Activated CD8-positive, alpha-beta memory T cell treated with anti-CD3 and anti-CD28 coated beads, Interleukin-2, amount 10 ng/mL, durations not matched to agents 7 days and 5 days (primary cell): ENCODE results near the gene PPFIA2. TPM values are rescaled to one million over a fixed set of nuclear protein-coding genes. Genes with fewer than 3 reads are reported as not detected.

ENCODE experiments used
- ATAC-seq: fragments of 150-1000 bp; cut with Tn5 transposase; one replicate; pipeline ENCODE4 v1.10.0; 2021; ENCODE audit warnings: moderate library complexity
- CTCF ChIA-PET: fragments of 350-600 bp; sonication (Branson Sonifier 250); formaldehyde crosslinking; loops from one replicate; lab custom pipeline; 2021; ENCODE audit warnings: antibody characterized with exemption; lab: Charles Lee
- DNase-seq: peaks from one replicate; pipeline ENCODE4 v3.0.0-alpha.2; 2020
- H3K27ac Mint-ChIP-seq: one replicate; pipeline ENCODE4 v1.8.0; 2021; ENCODE audit warnings: mild to moderate bottlenecking, mixed read lengths
- H3K27me3 Mint-ChIP-seq: one replicate; pipeline ENCODE4 v1.8.0; 2021; ENCODE audit warnings: mixed read lengths
- H3K36me3 Mint-ChIP-seq: one replicate; pipeline ENCODE4 v1.8.0; 2021; ENCODE audit warnings: mild to moderate bottlenecking, mixed read lengths
- H3K4me1 Mint-ChIP-seq: one replicate; pipeline ENCODE4 v1.8.0; 2021; ENCODE audit warnings: mixed read lengths
- H3K4me3 Mint-ChIP-seq: one replicate; pipeline ENCODE4 v1.8.0; 2021; ENCODE audit warnings: mild to moderate bottlenecking, moderate library complexity, mixed read lengths
- H3K9me3 Mint-ChIP-seq: one replicate; pipeline ENCODE4 v1.8.0; 2022; ENCODE audit warnings: low read depth, mixed read lengths
- total RNA-seq, 2 experiments: library from RNA; stranded (reverse); gene quantifications; one replicate each; pipeline ENCODE4 v1.2.3, GENCODE V29; 2021

The PPFIA2 gene
- total RNA-seq, 2 experiments from 2014 or later, result not detected

GRCh38 chr12:81377771-81378170 is 381.4 kb downstream of the PPFIA2 start:
- CTCF ChIA-PET, result no interaction called here
- no peak overlapping the region for H3K4me3 Mint-ChIP-seq

GRCh38 chr12:81375969-81376368 is 383.2 kb downstream of the PPFIA2 start:
- ATAC-seq (no peak), DNase-seq (no peak)
- CTCF ChIA-PET, result no interaction called here
- Mint-ChIP-seq H3K4me3 (no peak overlapping the region), H3K4me1 (no peaks in the 10 kb centered on the region), H3K27ac (no peak overlapping the region), H3K36me3 (no peaks in the 10 kb centered on the region), H3K27me3 (no peaks in the 10 kb centered on the region), H3K9me3 (peaks cover 7% of the 10 kb centered on the region)

More at GRCh38 chr12:81377771-81378170, 381.4 kb downstream of the PPFIA2 start:
- Mint-ChIP-seq H3K36me3 (no peaks in the 10 kb centered on the region), H3K9me3 (peaks cover 7% of the 10 kb centered on the region), H3K4me1 (no peaks in the 10 kb centered on the region), H3K27me3 (no peaks in the 10 kb centered on the region), H3K27ac (no peak overlapping the region)
- DNase-seq, result no peak
- ATAC-seq, result no peak

GRCh38 chr12:81370456-81370855 is 388.7 kb downstream of the PPFIA2 start:
- Mint-ChIP-seq H3K27ac (no peak overlapping the region), H3K27me3 (no peaks in the 10 kb centered on the region), H3K36me3 (no peaks in the 10 kb centered on the region), H3K4me3 (no peak overlapping the region), H3K4me1 (no peaks in the 10 kb centered on the region), H3K9me3 (peaks cover 6% of the 10 kb centered on the region)
- CTCF ChIA-PET, result no interaction called here
- DNase-seq (no peak), ATAC-seq (no peak)

- DNase-seq, result no peak
- H3K27ac Mint-ChIP-seq, result no peak overlapping the region
- CTCF ChIA-PET, result no interaction called here
- H3K4me1 Mint-ChIP-seq, result no peaks in the 10 kb centered on the region
- no peaks in the 10 kb centered on the region for H3K27me3 Mint-ChIP-seq
- H3K36me3 Mint-ChIP-seq, result no peaks in the 10 kb centered on the region
- ATAC-seq, result no peak
- peaks cover 6% of the 10 kb centered on the region for H3K9me3 Mint-ChIP-seq
- no peak overlapping the region for H3K4me3 Mint-ChIP-seq
Observed at GRCh38 chr12:81369175-81369574, 390.0 kb downstream of the PPFIA2 start.

GRCh38 chr12:81365284-81365683 is 393.9 kb downstream of the PPFIA2 start:
- CTCF ChIA-PET, result no interaction called here
- DNase-seq, result no peak
- H3K4me1 Mint-ChIP-seq, result no peaks in the 10 kb centered on the region
- H3K4me3 Mint-ChIP-seq, result no peak overlapping the region
- ATAC-seq, result no peak
- H3K9me3 Mint-ChIP-seq, result peaks cover 6% of the 10 kb centered on the region
- no peak overlapping the region for H3K27ac Mint-ChIP-seq
- no peaks in the 10 kb centered on the region for H3K36me3 Mint-ChIP-seq
- H3K27me3 Mint-ChIP-seq, result no peaks in the 10 kb centered on the region

- DNase-seq, result no peak
- no peak for ATAC-seq
- peaks cover under 1% of the 10 kb centered on the region for H3K9me3 Mint-ChIP-seq
- CTCF ChIA-PET, result no interaction called here
- H3K4me3 Mint-ChIP-seq, result no peak overlapping the region
- no peak overlapping the region for H3K27ac Mint-ChIP-seq
- no peaks in the 10 kb centered on the region for H3K4me1 Mint-ChIP-seq
- no peaks in the 10 kb centered on the region for H3K27me3 Mint-ChIP-seq
- H3K36me3 Mint-ChIP-seq, result no peaks in the 10 kb centered on the region
Observed at GRCh38 chr12:81360916-81361315, 398.2 kb downstream of the PPFIA2 start.

- ATAC-seq (no peak), DNase-seq (no peak)
- Mint-ChIP-seq H3K27ac (no peak overlapping the region), H3K27me3 (no peaks in the 10 kb centered on the region), H3K4me1 (no peaks in the 10 kb centered on the region), H3K9me3 (no peaks in the 10 kb centered on the region), H3K36me3 (no peaks in the 10 kb centered on the region), H3K4me3 (no peak overlapping the region)
- CTCF ChIA-PET, result no interaction called here
Observed at GRCh38 chr12:81359736-81360135, 399.4 kb downstream of the PPFIA2 start.

GRCh38 chr12:81354327-81354932 is 404.7 kb downstream of the PPFIA2 start:
- ATAC-seq, result no peak
- H3K9me3 Mint-ChIP-seq, result peaks cover 3% of the 10 kb centered on the region
- H3K27ac Mint-ChIP-seq, result no peak overlapping the region
- CTCF ChIA-PET, result no interaction called here
- H3K36me3 Mint-ChIP-seq, result no peaks in the 10 kb centered on the region
- DNase-seq, result no peak
- H3K27me3 Mint-ChIP-seq, result no peaks in the 10 kb centered on the region
- no peaks in the 10 kb centered on the region for H3K4me1 Mint-ChIP-seq
- no peak overlapping the region for H3K4me3 Mint-ChIP-seq

- Mint-ChIP-seq H3K4me1 (no peaks in the 10 kb centered on the region), H3K36me3 (no peaks in the 10 kb centered on the region), H3K4me3 (no peak overlapping the region), H3K27me3 (no peaks in the 10 kb centered on the region), H3K9me3 (peaks cover 3% of the 10 kb centered on the region), H3K27ac (no peak overlapping the region)
- DNase-seq (no peak), ATAC-seq (no peak)
- CTCF ChIA-PET, result no interaction called here
Observed at GRCh38 chr12:81350309-81350708, 408.8 kb downstream of the PPFIA2 start.

- H3K4me1 Mint-ChIP-seq, result no peaks in the 10 kb centered on the region
- no peak overlapping the region for H3K4me3 Mint-ChIP-seq
- ATAC-seq (no peak), DNase-seq (no peak)
- peaks cover 6% of the 10 kb centered on the region for H3K9me3 Mint-ChIP-seq
- no peaks in the 10 kb centered on the region for H3K36me3 Mint-ChIP-seq
- no peaks in the 10 kb centered on the region for H3K27me3 Mint-ChIP-seq
- H3K27ac Mint-ChIP-seq, result no peak overlapping the region
- CTCF ChIA-PET, result no interaction called here
Observed at GRCh38 chr12:81347404-81347803, 411.7 kb downstream of the PPFIA2 start.

GRCh38 chr12:81340910-81341309 is 418.2 kb downstream of the PPFIA2 start:
- CTCF ChIA-PET, result no interaction called here
- Mint-ChIP-seq H3K4me3 (no peak overlapping the region), H3K9me3 (peaks cover 5% of the 10 kb centered on the region), H3K4me1 (no peaks in the 10 kb centered on the region), H3K36me3 (no peaks in the 10 kb centered on the region), H3K27me3 (no peaks in the 10 kb centered on the region), H3K27ac (no peak overlapping the region)
- DNase-seq (no peak), ATAC-seq (no peak)

- H3K27me3 Mint-ChIP-seq, result no peaks in the 10 kb centered on the region
- peaks cover 2% of the 10 kb centered on the region for H3K9me3 Mint-ChIP-seq
- DNase-seq, result no peak
- no peaks in the 10 kb centered on the region for H3K36me3 Mint-ChIP-seq
- H3K27ac Mint-ChIP-seq, result no peak overlapping the region
- CTCF ChIA-PET, result no interaction called here
- ATAC-seq, result no peak
- H3K4me3 Mint-ChIP-seq, result no peak overlapping the region
- no peaks in the 10 kb centered on the region for H3K4me1 Mint-ChIP-seq
Observed at GRCh38 chr12:81339071-81339470, 420.1 kb downstream of the PPFIA2 start.

- no peak for ATAC-seq
- peaks cover 2% of the 10 kb centered on the region for H3K9me3 Mint-ChIP-seq
- no peaks in the 10 kb centered on the region for H3K36me3 Mint-ChIP-seq
- H3K4me1 Mint-ChIP-seq, result no peaks in the 10 kb centered on the region
- CTCF ChIA-PET, result no interaction called here
- H3K27ac Mint-ChIP-seq, result no peak overlapping the region
- no peaks in the 10 kb centered on the region for H3K27me3 Mint-ChIP-seq
- no peak overlapping the region for H3K4me3 Mint-ChIP-seq
- DNase-seq, result no peak
Observed at GRCh38 chr12:81337886-81338285, 421.3 kb downstream of the PPFIA2 start.

GRCh38 chr12:81333812-81334211 is 425.3 kb downstream of the PPFIA2 start:
- DNase-seq (no peak), ATAC-seq (no peak)
- H3K27me3 Mint-ChIP-seq, result no peaks in the 10 kb centered on the region
- no peak overlapping the region for H3K27ac Mint-ChIP-seq
- H3K4me1 Mint-ChIP-seq, result no peaks in the 10 kb centered on the region
- H3K36me3 Mint-ChIP-seq, result no peaks in the 10 kb centered on the region
- H3K4me3 Mint-ChIP-seq, result no peak overlapping the region
- CTCF ChIA-PET, result no interaction called here
- H3K9me3 Mint-ChIP-seq, result peaks cover 3% of the 10 kb centered on the region

GRCh38 chr12:81332054-81332453 is 427.1 kb downstream of the PPFIA2 start:
- Mint-ChIP-seq H3K4me3 (no peak overlapping the region), H3K27me3 (no peaks in the 10 kb centered on the region), H3K4me1 (no peaks in the 10 kb centered on the region), H3K27ac (no peak overlapping the region), H3K9me3 (peaks cover 3% of the 10 kb centered on the region), H3K36me3 (no peaks in the 10 kb centered on the region)
- CTCF ChIA-PET, result no interaction called here
- ATAC-seq (no peak), DNase-seq (no peak)
